NCI-H82 treated with DMSO at 0.1 percent for 48 hours (cell line): ENCODE measurements around the gene ARAP2.

Experiments
- DNase-seq: peaks from one replicate; lab custom pipeline; 2025; ENCODE audit not compliant: unreplicated experiment; lab: John Stamatoyannopoulos, UW

ARAP2 gene

DNA sequence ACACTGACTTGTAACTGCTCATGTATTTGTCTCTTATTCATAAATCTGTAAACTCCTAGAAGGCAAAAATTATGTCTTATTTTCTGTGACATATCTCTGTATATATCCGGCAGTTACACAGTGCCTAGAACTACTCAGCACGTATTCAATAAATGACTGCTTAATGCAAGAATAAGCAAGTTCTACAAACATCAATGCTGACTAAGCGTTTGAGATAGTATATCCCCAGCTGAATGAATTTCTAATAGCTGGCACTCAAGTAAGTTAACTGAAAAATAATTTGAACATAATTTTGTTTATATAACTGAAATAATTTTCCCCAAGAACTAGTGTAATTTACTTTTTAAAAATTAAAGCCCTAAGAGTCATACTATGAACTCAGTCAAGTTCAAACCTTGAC is 113.7 kb downstream of the ARAP2 start:
- DNase-seq: no peak

DNA sequence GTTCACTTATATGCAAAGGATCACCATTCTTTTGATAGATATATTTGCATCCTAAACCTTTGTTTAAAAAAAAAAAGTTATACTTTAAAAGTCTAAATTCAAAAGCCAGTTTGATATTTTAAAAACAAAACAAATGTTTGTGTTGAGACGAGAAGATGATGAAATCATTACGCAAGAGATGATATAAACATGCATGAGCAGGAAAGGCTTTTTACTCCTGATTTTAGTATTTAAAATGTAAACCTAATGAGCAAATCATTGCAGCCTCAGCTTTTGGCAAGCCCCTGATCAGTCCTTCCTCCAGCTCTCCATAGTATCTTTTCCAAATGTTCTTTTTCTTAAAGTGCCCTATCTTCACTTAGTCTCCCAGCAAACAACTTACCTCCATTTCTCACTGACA is 115.6 kb downstream of the ARAP2 start:
- no peak for DNase-seq

DNA sequence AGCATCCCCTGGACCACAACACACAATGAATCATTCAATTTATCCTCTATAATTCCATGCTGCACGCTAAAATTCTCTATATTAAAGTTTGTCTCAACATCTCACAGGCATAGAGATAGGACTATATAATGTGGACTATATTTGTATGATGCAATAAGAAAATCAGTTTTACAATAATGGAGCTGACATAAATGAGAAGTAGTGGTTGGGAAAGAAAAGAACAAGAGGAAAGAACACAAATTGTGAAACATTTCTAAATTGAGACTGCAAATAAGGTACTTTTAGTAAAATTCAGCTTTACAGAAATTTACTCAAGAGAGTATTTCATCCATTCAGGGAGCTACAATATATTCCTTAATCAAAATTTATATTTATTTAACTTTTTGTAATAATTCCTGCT is 120.4 kb downstream of the ARAP2 start:
- no peak for DNase-seq

DNA sequence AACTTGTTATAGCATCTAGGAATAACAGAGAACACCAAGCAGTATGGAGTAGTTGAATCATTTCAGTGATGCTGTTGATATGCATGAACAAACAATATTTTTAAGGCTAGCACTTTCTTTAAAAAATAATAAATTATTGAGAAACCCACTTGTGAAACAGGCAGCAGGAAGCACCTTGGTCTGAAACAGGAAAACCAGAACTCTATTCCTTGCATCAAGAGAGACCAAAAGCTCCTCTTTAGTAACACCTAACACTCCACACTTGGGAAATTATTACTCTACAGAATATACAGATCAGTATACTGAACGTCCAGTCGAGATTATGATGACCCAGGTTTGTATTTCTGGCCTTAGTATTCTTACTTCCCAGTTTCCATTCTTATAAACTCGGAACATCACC is 129.0 kb downstream of the ARAP2 start:
- no peak for DNase-seq

DNA sequence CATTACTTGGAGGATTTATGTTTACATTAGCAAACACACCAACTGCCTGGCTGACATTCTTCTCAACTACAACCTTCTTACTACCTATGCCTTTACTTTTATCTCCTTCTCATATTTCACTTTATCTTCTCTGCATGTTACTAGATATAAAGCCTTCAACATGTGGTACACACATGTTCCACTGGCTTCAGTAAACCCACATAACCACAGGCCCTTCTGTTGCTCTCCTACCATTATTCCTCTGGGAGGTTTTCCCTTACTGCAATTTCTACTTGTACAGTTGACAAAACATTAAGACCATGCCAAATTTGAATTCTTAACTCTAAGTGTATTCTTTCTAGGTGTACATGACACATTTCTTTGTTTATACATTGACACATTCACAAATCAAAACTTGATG is 133.1 kb downstream of the ARAP2 start:
- DNase-seq: no peak

DNA sequence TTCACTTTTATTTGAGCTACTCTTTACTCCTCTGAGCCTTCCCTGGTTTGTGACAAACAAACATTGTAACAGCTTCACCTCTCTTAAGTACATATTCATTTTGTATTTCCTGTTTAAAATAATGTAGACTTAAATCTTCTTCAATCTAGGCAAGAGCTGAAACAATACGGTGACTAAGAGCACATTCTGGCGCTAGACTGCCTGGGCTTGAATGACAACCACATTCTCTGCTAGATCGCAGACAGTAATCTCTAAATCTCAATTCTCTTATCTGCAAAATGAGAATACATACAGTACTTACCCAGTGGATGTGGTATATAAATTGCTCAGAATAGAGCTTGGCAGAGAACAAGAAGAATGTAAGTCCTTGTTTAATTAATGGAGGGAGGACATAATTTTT is 144.8 kb downstream of the ARAP2 start:
- no peak for DNase-seq

DNA sequence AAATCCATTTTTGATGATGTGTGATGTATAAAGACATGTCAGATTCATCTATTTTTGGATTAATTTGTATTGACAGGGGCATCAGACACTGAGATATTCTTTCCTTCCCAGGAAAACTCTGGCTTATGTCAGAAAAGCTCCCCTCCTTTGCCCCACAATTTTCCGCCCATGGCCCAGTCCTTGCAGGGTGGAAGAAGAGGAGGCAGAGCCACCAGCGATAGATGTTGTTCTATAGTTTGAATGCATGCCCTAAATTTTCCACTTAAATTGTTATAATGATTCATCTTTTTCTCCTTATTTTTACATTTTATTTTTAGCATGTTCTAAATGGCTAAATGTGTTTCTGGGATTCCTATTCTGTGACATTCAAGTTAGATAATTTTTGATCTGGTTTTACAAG is 149.3 kb downstream of the ARAP2 start:
- DNase-seq: no peak

DNA sequence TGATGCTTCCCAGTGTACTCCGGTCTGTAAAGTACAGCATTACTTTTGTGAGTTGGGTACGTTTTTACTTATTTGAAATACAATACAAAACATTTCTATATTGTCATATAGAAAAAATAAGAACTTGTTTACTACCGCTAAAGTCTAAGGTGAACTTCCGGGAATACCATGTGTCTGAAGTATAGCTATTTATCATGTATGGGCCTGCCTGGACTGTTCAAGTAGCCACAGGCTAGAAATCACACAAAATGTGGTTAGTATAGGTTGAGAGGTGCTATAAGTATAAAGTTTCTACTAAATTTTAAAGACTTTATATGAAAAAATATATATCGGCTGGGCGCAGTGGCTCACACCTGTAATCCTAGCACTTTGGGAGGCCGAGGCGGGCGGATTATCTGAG is 152.3 kb downstream of the ARAP2 start:
- DNase-seq: no peak

DNA sequence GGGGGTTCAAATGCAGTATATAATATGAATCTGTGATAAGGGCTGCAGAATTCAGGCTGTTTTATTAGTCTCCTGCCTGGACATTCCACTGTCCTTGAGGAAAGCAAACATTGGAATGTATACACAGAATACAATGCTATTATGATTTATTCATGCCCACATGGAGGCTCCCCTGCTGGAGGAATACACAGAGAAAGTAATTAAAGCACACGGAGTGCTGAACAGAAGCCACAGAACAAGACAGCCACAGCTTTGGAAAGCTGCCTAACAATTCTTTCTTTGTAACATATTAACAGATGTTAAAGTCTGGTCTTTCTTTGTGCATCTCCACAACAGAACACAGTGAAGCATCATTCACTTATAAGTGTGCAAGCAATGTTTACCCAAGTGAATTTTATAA is 155.8 kb downstream of the ARAP2 start:
- DNase-seq: no peak

DNA sequence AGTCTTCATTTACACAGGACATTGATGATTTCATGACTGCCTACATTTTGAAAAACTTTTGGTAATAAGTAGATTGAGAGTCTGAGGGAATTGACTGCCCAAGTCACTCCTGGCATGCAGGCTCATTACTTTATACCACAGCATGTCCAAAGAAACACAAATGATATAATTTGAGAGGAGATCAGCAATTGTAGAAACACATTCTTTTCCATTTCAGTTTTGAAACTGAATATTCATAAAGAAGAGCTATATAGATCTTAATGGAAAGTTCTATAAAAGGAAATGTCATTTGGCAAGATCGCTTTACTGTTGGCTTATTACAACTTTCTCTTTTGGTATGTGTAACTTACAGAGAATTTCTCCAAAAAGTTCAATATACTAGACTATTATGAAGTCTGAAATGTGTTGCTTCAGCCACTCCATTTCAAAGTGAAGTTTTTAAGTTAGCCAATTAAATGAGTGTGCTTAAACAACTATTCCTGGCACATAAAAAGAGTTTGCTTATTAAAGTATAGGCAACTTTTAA is 158.0 kb downstream of the ARAP2 start:
- DNase-seq: no peak

DNA sequence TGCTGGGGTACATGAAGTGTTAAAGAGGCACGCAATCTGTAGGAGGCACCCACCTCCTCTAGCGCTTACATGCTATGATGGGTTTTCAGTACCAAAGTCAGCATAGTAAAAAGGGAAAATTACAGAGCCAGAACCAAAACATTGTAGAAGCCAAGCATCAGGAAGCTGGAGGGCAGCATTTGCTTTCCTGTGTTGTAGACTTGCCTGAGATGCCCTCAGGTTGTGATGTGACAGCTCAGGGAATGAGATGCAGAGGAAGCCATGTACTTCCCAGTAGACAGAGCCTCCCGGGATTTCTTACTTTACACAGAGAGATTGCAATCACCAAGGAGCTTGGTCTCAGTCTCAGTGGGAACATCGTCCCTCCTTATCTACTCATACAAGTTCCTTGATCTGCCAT is 161.5 kb downstream of the ARAP2 start:
- no peak for DNase-seq

DNA sequence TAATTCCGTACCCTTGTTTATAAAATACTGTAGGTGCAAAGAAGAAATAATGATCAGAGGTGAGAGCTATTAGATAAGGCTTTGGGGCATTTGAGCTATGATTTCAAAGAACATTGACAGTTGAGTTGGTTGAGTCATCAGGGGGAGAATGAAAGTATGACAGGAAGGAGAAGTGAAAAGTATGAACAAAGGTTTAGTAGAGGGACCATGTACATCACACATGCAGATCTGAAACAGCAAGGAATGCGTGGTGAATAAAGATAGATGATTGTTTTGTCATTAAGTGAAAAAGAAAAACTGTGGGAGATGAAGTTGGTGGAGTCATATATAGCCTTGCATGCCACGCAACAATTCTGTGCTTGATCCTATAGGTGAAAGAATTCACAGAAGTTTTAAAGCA is 163.1 kb downstream of the ARAP2 start:
- no peak for DNase-seq

DNA sequence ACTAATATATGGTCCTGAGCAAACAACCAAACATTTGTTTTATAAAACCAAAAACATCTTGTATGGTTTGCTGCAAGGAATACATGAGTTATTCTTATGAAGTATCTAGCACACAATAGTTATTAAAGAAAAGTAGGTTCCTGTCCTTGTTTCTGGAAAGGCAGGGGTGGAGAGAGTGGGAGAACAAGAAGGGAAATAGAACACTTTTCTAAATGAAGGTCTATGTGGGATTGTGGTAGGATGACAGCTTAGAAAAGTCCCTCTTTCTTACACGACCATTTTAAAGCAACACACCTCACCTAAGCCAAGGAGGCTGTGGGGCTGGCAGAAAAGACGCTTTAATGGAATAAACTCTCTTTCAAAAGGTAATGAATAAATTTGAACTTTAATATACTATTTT is 164.6 kb downstream of the ARAP2 start:
- DNase-seq: no peak

DNA sequence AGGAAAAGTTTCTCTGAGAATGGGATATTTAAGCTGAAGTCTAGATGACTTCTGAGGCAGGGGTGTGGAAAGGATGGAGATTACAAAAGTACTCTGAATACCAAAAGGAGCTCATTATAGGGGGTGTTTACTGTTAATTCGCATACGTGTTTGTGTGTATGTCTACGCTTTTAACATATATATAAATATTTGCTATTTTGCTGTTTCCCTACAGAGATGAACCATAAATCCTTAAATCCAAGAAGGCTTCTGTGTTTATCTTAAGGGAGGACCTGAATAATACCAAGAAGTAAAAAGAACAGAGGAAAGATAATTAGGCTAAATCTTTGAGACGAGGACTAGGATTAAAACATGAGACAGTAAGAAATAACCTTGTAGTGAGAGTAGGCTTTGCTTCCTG is 166.0 kb downstream of the ARAP2 start:
- DNase-seq: no peak

DNA sequence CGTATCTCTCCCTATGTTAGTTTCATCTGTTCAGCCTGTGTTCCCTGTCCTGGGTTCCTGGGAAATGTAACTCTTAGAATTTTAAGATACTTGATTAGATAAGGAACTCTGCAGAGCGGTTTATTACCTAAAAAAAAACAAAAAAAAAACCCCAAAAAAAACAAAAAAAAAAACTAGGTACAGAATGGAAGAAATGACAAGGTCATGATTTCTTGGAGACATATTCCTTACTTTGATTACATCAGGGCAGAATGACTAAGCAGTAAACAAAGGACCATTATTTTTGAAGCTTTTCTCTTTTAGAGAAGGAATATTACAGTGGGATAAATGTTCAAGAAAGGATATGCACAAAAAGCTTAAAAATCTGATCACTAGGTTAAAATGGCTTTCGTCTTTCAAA is 171.8 kb downstream of the ARAP2 start:
- DNase-seq: no peak

DNA sequence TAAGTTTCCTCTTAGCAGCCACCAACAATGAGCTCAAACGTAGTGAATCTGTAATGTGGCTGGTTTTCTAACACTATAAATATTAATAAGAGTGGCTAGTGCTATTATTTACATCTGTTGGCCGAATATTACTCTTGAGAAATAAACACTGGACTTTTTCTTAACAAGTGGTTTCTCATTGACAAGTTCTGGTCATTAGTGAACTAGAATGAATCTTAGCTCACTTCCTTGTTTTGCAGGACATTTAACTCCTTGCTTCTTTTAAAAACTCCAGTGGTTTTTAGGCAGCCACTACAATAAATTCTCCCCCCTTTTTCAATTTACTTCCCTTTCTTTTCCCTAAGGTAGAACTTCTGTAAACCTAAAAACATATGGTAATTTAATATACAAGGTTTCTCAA is 177.2 kb downstream of the ARAP2 start:
- DNase-seq: no peak

DNA sequence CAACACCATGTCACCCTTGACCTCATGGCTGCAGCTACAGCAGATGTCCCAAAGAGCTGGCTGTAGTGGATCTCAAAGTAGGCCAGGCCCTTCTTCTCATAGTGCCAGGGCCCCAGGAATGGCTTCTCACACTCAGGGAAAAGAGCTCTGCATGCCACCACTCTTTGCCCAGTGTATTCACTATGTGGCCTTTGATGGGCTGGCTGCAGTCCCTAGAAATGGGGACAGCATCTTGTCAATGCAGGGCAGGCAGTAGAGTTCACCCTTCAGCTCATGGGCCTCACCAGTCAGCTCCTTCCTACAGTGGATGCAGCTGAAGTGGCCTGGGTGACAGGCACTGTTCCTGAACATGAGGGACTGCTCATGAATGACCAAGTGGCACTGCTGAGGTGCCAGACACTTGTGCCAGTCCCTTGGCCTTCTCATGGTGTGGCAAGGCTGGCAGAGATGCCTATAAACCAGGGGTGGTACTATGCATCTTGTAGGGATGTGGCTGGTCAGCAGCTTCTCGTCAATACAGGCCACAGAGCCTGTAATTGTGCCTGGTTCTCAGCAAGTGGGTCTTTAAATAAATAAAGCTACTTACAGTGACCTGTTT is 178.9 kb downstream of the ARAP2 start:
- no peak for DNase-seq

DNA sequence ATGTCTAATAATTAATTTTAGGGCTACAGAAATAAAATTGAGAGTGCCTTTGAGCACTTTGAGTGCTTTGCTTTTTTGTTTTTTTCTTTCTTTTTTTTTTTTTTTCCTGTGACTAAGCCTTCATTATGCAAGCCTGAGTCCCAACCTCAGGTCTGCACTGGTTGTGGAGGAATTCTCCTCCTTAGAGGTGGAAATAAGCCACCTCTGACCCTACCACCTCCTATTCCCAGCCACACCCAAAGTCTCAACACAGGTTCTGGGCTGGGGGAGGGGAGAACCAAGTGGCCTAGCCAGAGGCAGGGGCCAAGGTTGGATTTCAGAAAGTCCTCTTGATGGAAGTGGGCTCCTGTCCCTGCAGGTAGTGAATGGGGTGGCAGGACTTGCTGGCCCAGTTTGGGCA is 180.2 kb downstream of the ARAP2 start:
- DNase-seq: no peak

DNA sequence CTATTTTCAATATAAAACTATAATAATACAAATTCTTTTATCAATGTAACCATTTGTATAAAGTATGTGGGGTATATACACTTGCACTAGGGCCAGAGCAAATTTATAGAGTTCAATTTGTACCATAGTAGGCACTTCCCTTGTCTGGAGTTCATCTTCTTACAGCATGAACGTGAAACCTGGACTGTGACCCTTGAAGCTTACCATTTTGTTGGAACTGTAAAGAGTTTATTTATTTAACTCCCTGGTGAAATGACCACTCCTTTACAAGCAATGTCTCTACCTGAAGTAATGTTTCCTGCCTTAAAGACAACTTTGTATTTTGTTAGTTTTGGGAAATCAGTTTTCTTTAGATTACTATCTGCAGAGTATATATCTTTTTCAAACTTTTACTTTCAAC is 188.2 kb downstream of the ARAP2 start:
- no peak for DNase-seq

DNA sequence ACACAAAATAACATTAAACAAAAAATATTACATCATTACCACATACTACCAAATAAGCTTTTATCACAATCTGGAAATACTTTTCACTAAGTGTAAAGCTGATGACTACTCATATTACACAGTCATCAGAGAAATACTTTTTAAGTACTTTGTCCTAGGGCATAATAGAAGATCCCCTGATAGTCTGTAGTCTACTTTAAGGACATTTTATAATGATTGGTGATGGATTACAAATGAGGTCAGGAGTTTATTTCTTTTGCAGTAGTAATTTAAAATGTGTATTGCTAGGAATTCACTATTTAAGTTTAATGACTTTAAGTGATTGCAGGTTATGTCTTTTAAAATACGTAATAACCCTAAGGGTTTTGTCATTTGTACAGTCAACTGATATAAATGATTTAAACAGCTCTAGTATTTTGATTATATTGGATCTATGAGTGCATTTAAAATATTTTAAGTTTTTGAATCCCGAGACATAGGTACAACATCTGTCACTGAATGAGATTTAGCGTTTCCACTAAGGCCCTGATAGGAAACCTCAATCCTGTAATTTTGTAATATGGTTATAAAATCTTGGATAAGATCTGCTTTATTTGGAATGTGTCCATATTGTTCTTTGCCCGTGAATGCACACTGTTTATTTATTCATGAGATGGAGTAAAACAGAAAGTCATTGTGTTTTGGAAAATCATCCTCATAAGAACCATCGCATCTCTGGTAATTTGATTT is 189.5 kb downstream of the ARAP2 start:
- no peak for DNase-seq

DNA sequence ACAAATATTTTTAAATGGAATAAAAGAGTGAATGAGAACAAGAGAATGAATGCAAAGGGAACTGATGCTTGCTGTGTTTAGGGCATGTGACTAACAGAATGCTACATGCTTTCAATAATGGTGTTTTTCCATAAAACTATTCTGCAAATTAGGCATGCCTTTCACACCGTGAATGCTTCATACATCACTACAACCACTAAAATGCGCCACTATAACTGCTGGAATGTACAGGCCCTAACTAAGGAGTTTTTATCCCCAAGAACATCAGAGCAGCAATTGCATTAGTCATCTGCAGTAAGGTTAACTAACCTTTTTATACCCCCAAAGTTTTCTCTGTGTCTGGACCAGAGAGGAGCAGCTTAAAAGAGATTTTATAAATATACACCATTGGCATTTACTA is 190.4 kb downstream of the ARAP2 start:
- no peak for DNase-seq

DNA sequence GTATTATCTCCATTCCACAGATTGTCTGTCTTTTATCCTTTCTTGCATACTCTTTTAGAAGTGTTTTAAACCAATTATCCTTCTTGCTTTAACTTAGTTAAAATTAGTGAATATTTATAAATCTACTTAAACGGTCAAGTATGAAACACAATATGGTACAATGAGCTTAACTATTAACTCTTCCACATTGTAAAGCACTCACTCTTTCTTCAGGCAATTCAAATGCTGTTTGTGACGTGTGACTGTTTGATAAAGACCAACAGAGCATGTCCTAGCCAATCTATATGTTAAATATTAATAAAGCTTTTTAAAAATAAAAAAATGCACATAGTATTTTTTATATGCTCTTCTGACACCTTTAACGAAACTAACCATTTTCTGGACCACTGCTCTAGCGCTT is 192.7 kb downstream of the ARAP2 start:
- no peak for DNase-seq

DNA sequence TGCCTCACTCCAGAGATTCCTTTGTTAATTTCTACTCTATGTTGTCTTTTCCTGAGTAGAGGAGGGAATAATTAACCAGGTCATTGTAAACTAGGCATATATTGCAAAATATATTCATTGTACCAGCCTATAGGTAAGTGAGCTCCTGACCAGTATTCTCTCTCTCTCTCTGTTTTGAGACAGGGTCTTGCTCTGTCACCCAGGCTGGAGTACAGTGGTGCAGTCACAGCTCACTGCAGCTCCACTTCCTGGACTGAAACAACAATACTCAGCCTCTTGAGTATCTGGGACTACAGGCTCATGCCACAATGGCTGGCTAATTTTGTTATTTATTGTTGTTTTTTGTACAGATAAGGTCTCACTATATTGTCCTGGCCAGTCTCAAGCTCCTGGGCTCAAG is 198.3 kb downstream of the ARAP2 start:
- DNase-seq: no peak
